CD14-positive monocyte (primary cell): ENCODE results near the gene TLNRD1. TPM values are rescaled to one million over a fixed set of nuclear protein-coding genes. Genes with fewer than 3 reads are reported as not detected.

ENCODE experiments used
- DNase-seq, 3 donors: peaks; one replicate each; pipeline ENCODE4 v3.0.0-alpha.2; 2011 to 2022
- H2AFZ ChIP-seq: 2 replicates; pipeline ENCODE4 v1.6.0; 2012; ENCODE audit warnings: mild to moderate bottlenecking, low read depth, low read length, inconsistent platforms; ENCODE audit not compliant: insufficient read depth, poor library complexity, severe bottlenecking
- H3K27ac ChIP-seq, 2 donors: 1 replicate in 1 of 2; 2 replicates in 1 of 2; pipeline ENCODE4 v1.5.1; 2012 to 2013; ENCODE audit warnings: low read length in 2 of 2, control low read depth in 1 of 2, inconsistent platforms in 1 of 2, low read depth in 1 of 2, mild to moderate bottlenecking in 1 of 2
- H3K27me3 ChIP-seq, 2 donors: one replicate each; pipeline versions ENCODE4 v1.6.0 to v1.6.1; 2011 to 2013; ENCODE audit warnings: low read length in 2 of 2; ENCODE audit not compliant: control insufficient read depth in 2 of 2, insufficient read depth in 2 of 2
- H3K36me3 ChIP-seq, 2 donors: replicated peaks in 1 of 2; 1 replicate in 1 of 2; 2 replicates in 1 of 2; pipeline versions ENCODE4 v1.5.1 to v1.6.1; 2012 to 2013; ENCODE audit warnings: low read length in 2 of 2, control low read depth in 1 of 2, inconsistent platforms in 1 of 2, mild to moderate bottlenecking in 1 of 2; ENCODE audit not compliant: insufficient read depth in 2 of 2, control insufficient read depth in 1 of 2
- H3K4me1 ChIP-seq, 2 donors: 1 replicate in 1 of 2; 2 replicates in 1 of 2; pipeline versions ENCODE4 v1.5.1 to v1.6.1; 2012 to 2013; ENCODE audit warnings: low read length in 2 of 2, control low read depth in 1 of 2, inconsistent platforms in 1 of 2, mild to moderate bottlenecking in 1 of 2, moderate library complexity in 1 of 2; ENCODE audit not compliant: insufficient read depth in 2 of 2, control insufficient read depth in 1 of 2
- H3K4me2 ChIP-seq: replicated peaks from 2 replicates; pipeline ENCODE3; 2012; ENCODE audit warnings: low read length, moderate library complexity, mild to moderate bottlenecking; ENCODE audit not compliant: poor library complexity, severe bottlenecking; ENCODE audit errors: extremely low read depth
- H3K4me3 ChIP-seq, 3 experiments: fragments of 200-600 bp in 1 of 3; sonication (generic) in 1 of 3; replicated peaks in 1 of 3; 1 replicate in 2 of 3; 2 replicates in 1 of 3; pipeline ENCODE4 v1.5.1; 2011 to 2013; ENCODE audit warnings: low read length in 3 of 3, mild to moderate bottlenecking in 3 of 3, control low read depth in 2 of 3, low read depth in 2 of 3, inconsistent platforms in 1 of 3, moderate library complexity in 1 of 3
- H3K79me2 ChIP-seq: 2 replicates; pipeline ENCODE4 v1.6.0; 2012; ENCODE audit warnings: mild to moderate bottlenecking, control low read depth, inconsistent platforms, low read length, moderate library complexity; ENCODE audit not compliant: insufficient read depth
- H3K9ac ChIP-seq: 2 replicates; pipeline ENCODE4 v1.6.0; 2017; ENCODE audit warnings: low read length, mild to moderate bottlenecking; ENCODE audit not compliant: insufficient read depth, poor library complexity, severe bottlenecking
- H3K9me3 ChIP-seq, 2 donors: replicated peaks in 1 of 2; 1 replicate in 1 of 2; 2 replicates in 1 of 2; pipeline versions ENCODE4 v1.5.1 to v1.6.1; 2012 to 2013; ENCODE audit warnings: low read length in 2 of 2, control low read depth in 1 of 2; ENCODE audit not compliant: control insufficient read depth in 1 of 2, insufficient read depth in 1 of 2
- H4K20me1 ChIP-seq: 2 replicates; pipeline ENCODE4 v1.6.0; 2012; ENCODE audit warnings: mild to moderate bottlenecking, low read length, control low read depth, moderate library complexity; ENCODE audit not compliant: insufficient read depth
- H3K27ac Mint-ChIP-seq, 7 donors: one replicate each; pipeline ENCODE4 v1.8.0; 2020; ENCODE audit warnings: mild to moderate bottlenecking in 7 of 7, mixed read lengths in 7 of 7, moderate library complexity in 6 of 7, inconsistent platforms in 2 of 7
- H3K27me3 Mint-ChIP-seq, 3 donors: one replicate each; pipeline ENCODE4 v1.8.0; 2021 to 2022; ENCODE audit warnings: low read depth in 3 of 3, mild to moderate bottlenecking in 3 of 3, mixed read lengths in 3 of 3, moderate library complexity in 3 of 3, inconsistent platforms in 1 of 3
- H3K36me3 Mint-ChIP-seq, 2 donors: one replicate each; pipeline ENCODE4 v1.8.0; 2020; ENCODE audit warnings: mixed read lengths in 2 of 2, inconsistent platforms in 1 of 2, mild to moderate bottlenecking in 1 of 2
- H3K4me1 Mint-ChIP-seq: one replicate; pipeline ENCODE4 v1.8.0; 2020; ENCODE audit warnings: mild to moderate bottlenecking, mixed read lengths
- H3K4me3 Mint-ChIP-seq, 2 donors: one replicate each; pipeline ENCODE4 v1.8.0; 2020; ENCODE audit warnings: mild to moderate bottlenecking in 2 of 2, mixed read lengths in 2 of 2, moderate library complexity in 1 of 2
- H3K9me3 Mint-ChIP-seq, 7 donors: one replicate each; pipeline ENCODE4 v1.8.0; 2020 to 2022; ENCODE audit warnings: mixed read lengths in 7 of 7, mild to moderate bottlenecking in 6 of 7, moderate library complexity in 6 of 7, inconsistent platforms in 2 of 7
- WGBS: methylation state at CpG from one replicate; pipeline ENCODE4 v1.1.5; 2013; ENCODE audit warnings: missing lambda C conversion rate; ENCODE audit not compliant: insufficient coverage; 5-methylcytosine and 5-hydroxymethylcytosine counted together
- intact Hi-C, 2 donors: fragments of 100-400 bp; cut with micrococcal nuclease; formaldehyde crosslinking; loops; one replicate each; pipeline versions ENCODE4 v1.15.0 to v1.15.1; 2023
- polyA plus RNA-seq, 3 donors: library from polyadenylated mRNA; depleted of rRNA in 1 of 3; unstranded in 2 of 3; stranded (reverse) in 1 of 3; fragments of 300-500 nt in 2 of 3; fragments of >200 nt in 1 of 3; fragmentation: Illumina TruSeq in 2 of 3; gene quantifications; 1 replicate in 2 of 3; 2 replicates in 1 of 3; pipeline ENCODE4 v1.2.3, GENCODE V29; 2012 to 2021
- TF ChIP-seq, protein P1 (sequence below): fragments of 200-600 bp; IDR thresholded peaks from one replicate; pipeline ENCODE4 v1.8.0; 2022; ENCODE audit warnings: antibody characterized with exemption, mild to moderate bottlenecking

TLNRD1 gene
- polyA plus RNA-seq, 3 donors = 2.6 to 12.6 (median 3.4) TPM

DNA sequence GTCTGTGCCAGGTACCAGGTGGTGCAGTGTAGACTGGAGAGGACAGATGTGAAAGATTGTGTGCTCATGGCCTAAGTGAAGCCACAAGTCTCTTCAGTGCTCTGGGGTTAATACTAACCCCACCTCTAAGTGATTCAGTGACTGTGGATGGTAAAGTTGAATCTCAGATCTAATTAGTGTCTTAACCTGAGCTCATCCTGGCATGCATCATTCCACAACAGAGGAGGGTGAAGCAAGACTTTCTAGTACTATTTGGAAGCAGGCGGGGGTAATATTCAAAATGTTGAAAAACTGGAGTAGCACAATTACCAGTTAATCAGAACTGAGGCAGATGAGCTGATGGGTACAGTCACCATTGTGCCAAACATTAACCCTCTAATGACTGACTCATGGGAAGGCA is 8.3 kb upstream of the TLNRD1 start:
- no CpG with 5 or more reads among the region's 1 CpG for WGBS
- Histone ChIP-seq H3K36me3 (no peaks in the 10 kb centered on the region), H3K9me3 (peaks cover 0 to 3% of the 10 kb centered on the region in 2 donors), H3K79me2 (peaks cover 22% of the 10 kb centered on the region), H3K4me2 (peak overlapping the region; percentile 17), H2AFZ (peak overlapping the region; percentile 11), H3K27ac (no peak overlapping the region), H3K9ac (no peak overlapping the region), H3K27me3 (no peaks in the 10 kb centered on the region), H3K4me1 (peaks cover 36 to 42% of the 10 kb centered on the region in 2 donors), H3K4me3 (peak overlapping the region in 1 of 3 experiments; percentile 4), H4K20me1 (no peaks in the 10 kb centered on the region)
- peaks cover 0 to 7% (median 4%) of the 10 kb centered on the region in 3 donors for H3K27me3 Mint-ChIP-seq
- H3K4me3 Mint-ChIP-seq = no peak overlapping the region
- TF ChIP-seq, protein P1, sequence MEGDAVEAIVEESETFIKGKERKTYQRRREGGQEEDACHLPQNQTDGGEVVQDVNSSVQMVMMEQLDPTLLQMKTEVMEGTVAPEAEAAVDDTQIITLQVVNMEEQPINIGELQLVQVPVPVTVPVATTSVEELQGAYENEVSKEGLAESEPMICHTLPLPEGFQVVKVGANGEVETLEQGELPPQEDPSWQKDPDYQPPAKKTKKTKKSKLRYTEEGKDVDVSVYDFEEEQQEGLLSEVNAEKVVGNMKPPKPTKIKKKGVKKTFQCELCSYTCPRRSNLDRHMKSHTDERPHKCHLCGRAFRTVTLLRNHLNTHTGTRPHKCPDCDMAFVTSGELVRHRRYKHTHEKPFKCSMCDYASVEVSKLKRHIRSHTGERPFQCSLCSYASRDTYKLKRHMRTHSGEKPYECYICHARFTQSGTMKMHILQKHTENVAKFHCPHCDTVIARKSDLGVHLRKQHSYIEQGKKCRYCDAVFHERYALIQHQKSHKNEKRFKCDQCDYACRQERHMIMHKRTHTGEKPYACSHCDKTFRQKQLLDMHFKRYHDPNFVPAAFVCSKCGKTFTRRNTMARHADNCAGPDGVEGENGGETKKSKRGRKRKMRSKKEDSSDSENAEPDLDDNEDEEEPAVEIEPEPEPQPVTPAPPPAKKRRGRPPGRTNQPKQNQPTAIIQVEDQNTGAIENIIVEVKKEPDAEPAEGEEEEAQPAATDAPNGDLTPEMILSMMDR = no peak
- peaks cover 0 to 12% (median 3%) of the 10 kb centered on the region in 7 donors for H3K9me3 Mint-ChIP-seq
- intact Hi-C loops = loop anchor here in 1 of 2 donors (2.0 to 10.0 kb wide), 2 partner anchors 114 to 1052 kb away; partner anchors contain the start of gene MEX3B
- peak overlapping the region in 1 of 7 donors; percentile 17 for H3K27ac Mint-ChIP-seq
- peaks cover 39% of the 10 kb centered on the region for H3K4me1 Mint-ChIP-seq
- peaks cover 0 to 2% of the 10 kb centered on the region in 2 donors for H3K36me3 Mint-ChIP-seq
- no peak for DNase-seq

DNA sequence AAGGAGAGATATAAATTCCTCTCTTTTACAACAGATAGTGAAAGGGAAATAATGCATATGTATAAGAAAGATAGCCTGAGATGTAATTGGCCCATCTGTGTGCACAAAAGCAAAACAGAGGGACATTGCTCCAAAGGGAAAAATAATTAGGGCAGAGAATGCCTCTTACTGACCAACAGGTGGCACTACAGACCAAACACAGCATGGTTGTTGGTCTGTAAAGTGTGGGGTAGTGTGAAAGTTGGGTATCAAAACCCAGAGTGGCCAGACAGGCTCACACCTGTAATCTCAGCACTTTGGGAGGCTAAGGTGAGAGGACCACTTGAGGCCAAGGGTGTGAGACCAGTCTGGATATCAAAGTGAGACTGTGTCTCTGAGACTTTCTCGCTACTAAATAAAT is 4.5 kb upstream of the TLNRD1 start:
- Mint-ChIP-seq H3K36me3 (no peaks in the 10 kb centered on the region), H3K27me3 (peaks cover 0 to 10% (median 2%) of the 10 kb centered on the region in 3 donors), H3K4me3 (no peak overlapping the region), H3K27ac (peak overlapping the region in 1 of 7 donors; percentile 7), H3K4me1 (peaks cover 33% of the 10 kb centered on the region), H3K9me3 (peaks cover 0 to 12% (median 3%) of the 10 kb centered on the region in 7 donors)
- Histone ChIP-seq H3K27me3 (no peaks in the 10 kb centered on the region), H3K27ac (no peak overlapping the region), H3K79me2 (no peaks in the 10 kb centered on the region), H2AFZ (no peak overlapping the region), H3K4me3 (no peak overlapping the region), H3K4me1 (peaks cover 23 to 27% of the 10 kb centered on the region in 2 donors), H3K9me3 (peaks cover 0 to 3% of the 10 kb centered on the region in 2 donors), H3K9ac (no peak overlapping the region), H3K4me2 (no peak overlapping the region), H3K36me3 (no peaks in the 10 kb centered on the region), H4K20me1 (no peaks in the 10 kb centered on the region)
- DNase-seq = peak; percentile 23 to 49 (median 41)
- WGBS = no CpG with 5 or more reads among the region's 1 CpG
- intact Hi-C loops = loop anchor here in 1 of 2 donors (10.0 kb wide), 1 partner anchor 1049 kb away; the partner anchor contains the start of gene MEX3B
- TF ChIP-seq, protein P1 = peak; percentile 78
